Stimulated activated naive CD8-positive, alpha-beta T cell treated with anti-CD3 and anti-CD28 coated beads, Interleukin-15, Interleukin-2, amounts not matched to agents 100 U/mL and 50 U/mL, for 24 hours (primary cell): Measurements from ENCODE around the gene SYTL1.

Experiments
- ATAC-seq: fragments of 150-1000 bp; cut with Tn5 transposase; one replicate; pipeline ENCODE4 v1.10.0; 2021
- DNase-seq: peaks from one replicate; pipeline ENCODE4 v3.0.0; 2021

The SYTL1 gene

DNA sequence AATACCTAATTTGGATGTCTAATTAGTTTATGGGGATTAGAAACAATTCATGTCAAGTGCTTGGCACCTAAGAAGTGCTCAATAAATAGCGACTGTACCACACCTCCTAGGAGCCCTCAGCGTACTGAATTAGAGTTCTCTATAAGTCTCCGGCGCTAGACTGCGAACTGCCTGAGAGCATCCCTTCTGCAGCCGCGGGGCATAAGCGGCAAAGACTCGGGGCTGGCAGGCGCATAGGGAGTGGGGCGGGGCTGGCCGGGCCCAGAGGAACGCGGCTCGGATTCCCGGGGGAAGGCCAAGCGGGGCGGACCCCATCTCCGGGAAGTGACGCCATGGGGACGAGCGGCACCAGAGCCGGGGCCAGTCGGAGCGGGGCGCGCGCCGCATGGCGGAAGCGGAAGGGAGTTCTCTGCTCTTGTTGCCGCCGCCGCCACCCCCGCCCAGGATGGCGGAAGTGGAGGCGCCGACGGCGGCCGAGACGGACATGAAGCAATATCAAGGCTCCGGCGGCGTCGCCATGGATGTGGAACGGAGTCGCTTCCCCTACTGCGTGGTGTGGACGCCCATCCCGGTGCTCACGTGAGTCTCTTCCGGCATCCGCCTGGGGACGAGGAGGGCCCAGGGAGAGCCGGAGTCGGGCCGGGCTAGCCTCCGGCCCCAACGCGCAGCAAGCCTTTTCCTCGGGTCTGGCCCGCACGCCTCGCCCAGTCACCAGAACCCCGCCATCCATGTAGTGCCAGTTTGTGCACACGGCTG, 19.8 kb upstream of the SYTL1 start, which contains the start of gene TMEM222:
TMEM222 (plus strand) TSS at position 351 of the 756 bp plus-strand sequence; CDS start at position 386, 35 bp downstream.
- ATAC-seq = peak; percentile 99

DNA sequence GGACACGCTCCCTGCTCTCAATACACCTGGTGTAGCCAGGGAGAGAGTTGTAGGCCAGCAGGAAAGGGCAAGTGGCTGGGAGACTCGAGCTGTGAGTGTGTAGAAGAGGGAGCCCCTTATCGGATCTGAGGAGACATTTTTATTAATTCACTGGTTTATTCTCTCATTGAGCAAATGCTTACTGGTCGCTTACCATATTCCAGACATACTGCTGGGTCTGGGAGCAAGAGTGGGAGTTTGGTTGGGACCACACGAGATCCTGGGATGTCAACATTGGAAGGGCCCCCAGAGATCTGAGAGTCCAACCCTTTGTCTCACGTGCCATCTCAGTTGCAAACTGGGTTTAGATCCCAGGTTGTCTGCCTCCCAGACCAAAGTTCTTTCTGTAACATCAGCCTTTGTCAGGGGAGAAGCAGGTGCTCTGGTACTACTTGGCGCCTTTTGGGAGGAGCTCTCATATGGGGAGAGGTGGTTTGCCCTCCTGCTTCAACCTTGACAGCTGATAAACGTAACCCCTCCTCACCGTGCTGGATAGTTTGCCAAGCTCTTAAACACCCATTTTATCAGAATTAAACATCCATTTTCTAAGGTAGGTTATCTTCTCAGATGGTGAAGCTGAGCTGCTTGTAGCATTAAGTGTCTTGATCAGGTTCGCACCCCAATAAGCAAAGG, 19.1 kb upstream of the SYTL1 start:
- ATAC-seq (no peak), DNase-seq (no peak)

More for the DNA sequence above, 19.8 kb upstream of the SYTL1 start, which contains the start of gene TMEM222:
- peak; percentile 97 for DNase-seq

DNA sequence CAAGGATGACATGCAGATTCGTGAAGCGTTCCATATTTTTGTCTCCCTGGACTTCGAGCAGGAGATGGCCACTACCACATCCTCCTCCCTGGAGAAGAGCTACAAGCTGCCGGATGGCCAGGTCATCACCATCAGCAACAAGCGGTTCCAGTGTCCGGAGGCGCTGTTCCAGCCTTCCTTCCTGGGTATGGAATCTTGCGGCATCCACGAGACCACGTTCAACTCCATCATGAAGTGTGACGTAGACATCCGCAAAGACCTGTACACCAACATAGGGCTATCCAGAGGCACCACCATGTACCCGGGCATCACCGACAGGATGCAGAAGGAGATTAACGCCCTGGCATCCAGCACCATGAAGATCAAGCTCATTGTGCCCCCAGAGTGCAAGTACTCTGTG, 16.5 kb upstream of the SYTL1 start:
- DNase-seq = no peak
- no peak for ATAC-seq

DNA sequence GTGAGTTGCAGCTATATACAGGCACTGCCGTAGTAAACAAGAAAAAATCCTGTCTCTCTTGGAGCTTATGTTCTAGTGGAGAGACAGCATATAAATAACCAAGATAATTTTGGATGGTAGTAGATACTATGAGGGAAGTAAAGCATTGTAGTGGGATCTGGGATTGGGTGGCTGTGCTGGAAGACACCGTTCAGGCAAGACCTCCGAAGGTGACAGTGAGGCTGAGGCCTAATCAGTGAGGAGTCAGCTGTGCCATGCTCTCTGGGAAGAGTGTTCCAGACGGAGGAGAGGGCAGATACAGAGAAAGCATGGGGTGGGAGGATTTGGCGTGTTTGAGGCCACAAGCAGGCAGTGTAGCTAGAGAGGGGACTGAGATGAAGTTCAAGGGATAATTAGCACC, 13.9 kb upstream of the SYTL1 start:
- ATAC-seq (no peak), DNase-seq (no peak)

DNA sequence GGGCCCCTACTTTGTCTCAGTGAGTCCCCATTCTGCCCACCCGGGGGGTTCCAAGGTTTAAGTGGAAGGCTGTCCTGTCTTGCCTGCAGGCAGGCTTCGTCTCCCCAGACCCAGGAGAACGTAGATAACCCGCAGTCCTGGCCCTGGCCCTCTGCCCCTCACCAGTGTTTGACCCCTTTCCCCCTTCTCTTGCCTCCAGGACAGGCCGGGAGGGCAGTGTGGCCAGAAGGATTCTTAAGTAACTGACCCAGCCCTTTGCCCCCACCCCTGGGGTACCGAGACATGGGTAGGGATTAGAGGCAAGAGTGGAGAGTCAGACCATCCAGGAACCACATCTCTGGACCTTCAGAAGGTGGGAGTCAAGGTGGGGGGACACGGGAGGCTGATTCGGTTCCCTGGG, 11.0 kb upstream of the SYTL1 start:
- ATAC-seq (no peak), DNase-seq (no peak)

DNA sequence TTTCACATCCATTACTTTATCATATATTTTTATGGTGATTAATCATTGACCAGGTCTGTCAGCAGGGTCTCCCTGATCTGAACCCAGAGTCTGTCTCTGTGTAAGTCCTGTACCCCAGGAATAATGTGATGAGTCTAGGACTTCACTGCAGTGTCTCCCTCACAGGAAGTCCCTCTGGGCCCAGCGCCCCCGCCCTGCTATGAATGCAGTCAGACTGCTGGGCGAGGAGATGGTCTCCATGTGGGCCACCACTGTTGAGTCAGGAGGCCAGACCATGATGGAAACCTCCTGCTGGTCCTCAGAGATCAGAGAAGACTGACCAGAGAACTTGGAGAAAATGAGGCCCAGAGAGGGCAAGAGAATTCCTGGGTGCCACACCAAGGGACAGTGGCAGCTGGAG, 10.4 kb upstream of the SYTL1 start:
- no peak for DNase-seq
- ATAC-seq = no peak

DNA sequence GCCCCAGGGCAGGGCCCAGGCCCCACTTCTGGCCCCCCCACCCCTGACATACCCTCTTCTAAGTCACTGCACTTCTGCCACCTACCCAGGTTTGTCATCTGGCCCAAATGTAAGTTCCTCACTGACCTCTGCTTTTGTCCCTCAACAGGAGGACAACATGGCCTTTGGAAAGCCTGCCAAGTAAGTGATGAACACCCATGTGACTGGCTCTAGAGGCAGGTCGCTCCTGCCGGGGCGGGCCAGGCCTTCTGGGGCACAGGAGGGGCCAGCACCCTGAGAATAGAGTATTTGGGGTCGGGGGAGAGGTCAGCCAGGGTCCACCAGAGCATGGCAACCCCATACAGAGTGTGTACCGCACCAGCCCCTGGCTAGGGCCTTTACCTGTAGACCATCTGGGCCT, 9.9 kb upstream of the SYTL1 start:
- ATAC-seq = no peak
- DNase-seq = no peak

DNA sequence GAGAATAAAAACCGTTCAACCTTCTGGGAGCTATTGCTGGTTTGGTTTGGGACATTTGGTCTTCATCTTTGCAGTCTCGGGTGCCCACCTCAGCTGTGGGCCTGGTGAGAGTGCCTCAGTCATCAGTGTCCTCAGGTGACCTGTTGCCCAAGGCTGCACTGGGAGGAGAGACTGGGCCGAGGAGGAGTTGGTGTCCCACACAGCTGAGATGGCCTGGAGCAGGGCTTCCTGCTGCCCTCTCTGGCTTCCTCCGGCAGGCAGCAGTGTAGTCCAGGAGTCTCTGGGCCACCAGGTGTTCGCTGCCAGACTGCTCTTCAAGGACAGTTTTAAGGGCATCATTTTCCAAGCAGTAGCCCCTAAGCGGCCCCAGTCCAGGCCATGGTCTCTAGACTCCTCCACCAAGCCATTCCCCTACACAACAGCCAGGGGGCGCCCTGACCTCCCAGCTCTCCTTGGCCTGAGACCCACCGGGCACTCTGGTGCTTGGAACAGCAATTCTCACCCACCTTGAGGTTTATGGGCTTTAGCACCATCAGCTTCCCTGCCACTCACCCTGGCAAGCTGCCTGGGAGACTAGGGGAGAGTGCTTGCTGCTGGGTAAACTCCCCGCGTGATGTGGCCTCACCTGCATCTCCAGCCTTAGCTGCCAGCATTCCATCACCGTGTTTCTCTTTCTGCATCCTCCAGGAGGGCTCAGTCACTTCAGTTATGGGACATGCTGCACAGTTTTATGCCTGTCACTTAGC, 9.1 kb upstream of the SYTL1 start:
- ATAC-seq = peak; percentile 73

DNA sequence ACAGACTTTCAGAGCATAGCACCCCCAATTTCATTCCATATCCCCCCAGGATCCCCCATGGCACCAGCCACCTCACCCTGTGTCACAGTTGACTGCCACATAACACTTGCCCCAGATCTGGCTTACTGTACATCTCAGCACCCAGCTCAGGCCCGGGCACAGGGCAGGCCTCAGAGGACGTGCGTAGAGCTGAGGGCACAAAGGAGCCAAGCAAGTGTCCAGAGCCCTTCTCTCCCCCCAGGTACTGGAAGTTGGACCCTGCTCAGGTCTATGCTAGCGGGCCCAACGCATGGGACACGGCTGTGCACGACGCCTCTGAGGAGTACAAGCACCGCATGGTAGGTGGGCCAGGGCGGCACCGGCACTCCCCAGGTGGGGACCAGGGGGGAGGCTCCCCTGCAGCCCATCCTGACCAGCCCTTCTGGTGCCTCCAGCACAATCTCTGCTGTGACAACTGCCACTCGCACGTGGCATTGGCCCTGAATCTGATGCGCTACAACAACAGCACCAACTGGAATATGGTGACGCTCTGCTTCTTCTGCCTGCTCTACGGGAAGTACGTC, 8.0 kb upstream of the SYTL1 start:
- DNase-seq = no peak
- ATAC-seq = no peak

More for the DNA sequence above, 9.1 kb upstream of the SYTL1 start:
- peak; percentile 72 for DNase-seq

DNA sequence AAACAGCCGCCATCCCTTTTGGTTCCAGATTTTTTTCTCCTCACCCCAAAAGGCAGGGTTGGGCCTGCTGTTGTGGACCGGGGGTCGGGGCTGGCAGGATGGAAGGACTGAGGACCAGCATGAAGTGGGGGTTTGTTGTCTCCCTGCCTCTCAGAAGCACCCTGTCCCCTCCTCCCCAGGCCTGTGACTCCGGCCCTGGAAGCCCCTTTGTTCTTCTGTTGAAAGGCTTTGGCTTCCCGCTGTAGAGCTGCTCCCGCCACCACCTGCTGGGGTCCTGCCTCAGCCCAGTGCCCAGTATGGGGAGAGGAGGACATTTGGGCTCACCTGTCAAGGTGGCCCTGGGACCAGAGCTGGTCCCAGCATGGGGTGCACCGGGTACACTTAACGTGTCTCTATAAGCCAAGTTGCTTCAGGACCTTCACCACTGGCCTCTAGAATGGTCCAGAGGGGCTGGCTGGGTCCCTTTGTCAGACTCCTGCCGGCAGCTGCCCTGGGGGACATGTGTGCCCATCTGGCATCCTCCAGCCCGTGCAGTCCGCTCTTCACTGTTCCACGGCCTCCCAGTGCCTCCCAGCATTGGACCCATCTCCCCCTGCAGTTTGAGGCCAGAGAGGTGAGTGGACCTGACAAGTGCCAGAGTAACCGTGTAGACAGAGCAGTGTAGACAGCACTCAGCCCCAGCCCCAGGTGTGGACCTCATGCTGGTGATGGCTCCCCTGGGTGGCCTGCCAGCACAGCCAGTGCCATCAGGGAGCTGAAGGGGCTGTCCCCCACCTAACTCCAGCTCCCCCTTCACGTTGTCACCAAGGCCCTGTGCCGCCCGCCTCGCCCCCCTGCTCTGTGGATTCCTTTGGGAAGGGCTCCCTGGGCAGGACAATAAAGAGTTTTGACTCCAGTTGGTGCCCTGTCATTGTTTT, 6.1 kb upstream of the SYTL1 start:
- ATAC-seq = no peak

DNA sequence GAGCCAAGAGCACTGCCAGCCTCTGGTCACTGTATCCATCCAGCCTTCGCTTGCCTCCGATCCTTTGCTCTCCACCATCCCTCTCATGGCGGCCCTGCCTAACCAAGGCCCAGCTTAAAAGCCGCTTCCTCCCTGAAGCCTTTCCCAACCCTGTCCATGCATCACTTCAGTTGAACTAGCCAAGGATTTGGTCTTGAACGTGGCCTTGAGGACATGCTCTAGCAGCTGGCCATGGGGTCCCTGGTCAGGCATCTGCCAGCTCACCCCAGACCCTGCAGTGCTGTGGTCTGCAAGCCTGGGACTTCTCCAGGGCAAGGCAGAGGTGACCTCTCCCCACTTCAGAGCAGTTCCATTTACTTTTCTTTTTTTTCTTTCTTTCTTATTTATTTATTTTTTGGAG, 5.1 kb upstream of the SYTL1 start:
- no peak for DNase-seq
- ATAC-seq = no peak

More for the DNA sequence above, 6.1 kb upstream of the SYTL1 start:
- DNase-seq = no peak

DNA sequence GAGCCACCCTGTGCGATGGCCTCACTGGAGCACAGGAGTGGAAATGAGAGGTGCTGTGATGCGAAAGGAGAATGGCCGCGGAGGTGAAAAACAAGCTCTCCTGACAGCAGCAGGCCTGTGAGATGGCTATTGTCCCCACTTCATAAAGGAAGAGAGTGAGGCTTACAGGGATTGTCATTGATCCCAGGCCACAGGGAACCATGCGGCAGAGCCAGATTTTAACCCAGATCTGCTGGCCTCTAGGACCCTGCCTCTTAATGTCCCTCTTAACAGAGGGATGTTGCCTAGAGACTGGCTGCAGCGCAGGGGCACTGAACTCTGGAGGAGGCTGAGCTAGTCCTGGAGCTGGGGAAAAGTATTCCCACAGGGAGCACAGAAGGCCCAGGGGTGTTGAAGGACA, 3.1 kb upstream of the SYTL1 start:
- no peak for DNase-seq
- ATAC-seq = no peak

DNA sequence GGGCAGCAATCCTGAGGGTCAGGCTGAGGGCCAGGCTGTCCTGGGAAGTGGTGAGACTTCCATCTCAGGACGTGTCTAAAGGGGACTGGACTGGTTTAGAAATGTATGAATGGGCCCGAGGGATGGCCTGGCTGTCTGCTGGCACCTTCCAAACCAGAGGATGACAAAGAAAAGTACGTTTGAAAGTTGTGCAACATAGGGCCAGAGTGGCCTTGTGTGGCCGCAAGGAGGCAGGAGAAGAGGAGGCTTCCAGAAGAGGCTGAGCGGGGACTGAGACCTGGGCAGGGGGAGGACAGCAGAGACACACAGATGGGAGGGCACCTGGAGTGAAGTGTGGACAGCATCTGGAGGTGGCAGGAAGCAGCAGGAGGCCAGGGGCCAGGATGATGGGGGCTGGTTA, 2.6 kb upstream of the SYTL1 start:
- DNase-seq = no peak
- no peak for ATAC-seq

DNA sequence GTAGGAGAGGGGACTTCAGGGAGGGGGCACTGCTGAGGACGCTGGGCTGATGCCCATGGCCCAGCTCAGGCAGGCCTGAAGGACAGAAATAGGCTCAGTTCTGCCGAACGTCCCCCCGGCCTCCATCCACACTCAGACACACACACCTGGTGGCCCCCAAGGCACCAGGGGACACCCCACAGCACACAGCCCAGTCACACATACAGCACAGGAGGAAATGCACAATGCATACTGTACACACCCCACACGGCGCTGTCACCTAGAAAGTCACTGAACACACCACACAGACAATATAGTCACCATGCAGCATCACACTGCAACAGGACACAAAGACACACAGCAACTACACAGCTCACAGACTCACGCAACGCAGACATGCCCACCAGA, 562 bp downstream of the SYTL1 start:
- ATAC-seq (peak; percentile 54), DNase-seq (peak; percentile 43)

DNA sequence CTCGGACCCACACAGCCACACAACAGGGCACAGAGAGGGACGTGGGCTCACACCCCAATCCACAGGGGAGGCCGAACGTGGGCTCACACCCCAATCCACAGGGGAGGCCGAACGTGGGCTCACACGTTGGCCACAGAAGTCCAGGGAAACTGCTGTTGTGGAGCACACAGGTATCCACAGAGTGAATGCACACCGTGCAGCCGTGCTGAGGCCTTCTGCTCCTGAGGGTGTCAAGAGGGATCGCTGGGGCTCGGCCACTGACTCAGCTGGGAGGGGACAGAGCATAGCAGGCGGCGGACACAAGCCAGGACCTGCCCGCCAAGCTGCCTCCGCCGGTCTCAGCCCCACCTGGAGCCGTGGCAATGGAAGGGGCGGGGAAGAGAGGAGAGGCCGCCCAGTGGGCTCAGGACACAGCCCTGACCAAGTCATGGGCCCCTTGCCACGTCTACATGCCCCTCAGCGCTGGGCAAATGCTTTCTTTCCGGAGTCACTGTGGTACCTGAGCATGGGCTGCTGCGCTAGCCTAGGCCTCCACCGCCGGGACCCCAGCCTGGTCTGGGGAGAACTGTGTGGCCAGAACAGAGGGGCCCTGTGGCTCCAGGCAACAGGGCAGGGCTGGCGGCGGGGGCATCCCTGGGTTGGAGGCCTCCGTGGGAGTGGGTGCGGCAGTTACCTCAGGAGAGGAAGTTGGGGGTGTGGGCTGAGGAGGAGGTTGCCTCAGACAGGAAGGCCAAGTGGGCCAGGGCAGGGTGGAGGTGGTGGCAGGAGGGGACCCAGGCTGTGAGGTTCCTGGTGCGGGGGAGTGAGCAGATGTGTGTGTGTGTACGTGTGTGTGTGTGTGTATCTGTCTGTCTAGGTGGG, 1.2 kb downstream of the SYTL1 start:
- peak; percentile 69 for DNase-seq
- peak; percentile 38 for ATAC-seq

DNA sequence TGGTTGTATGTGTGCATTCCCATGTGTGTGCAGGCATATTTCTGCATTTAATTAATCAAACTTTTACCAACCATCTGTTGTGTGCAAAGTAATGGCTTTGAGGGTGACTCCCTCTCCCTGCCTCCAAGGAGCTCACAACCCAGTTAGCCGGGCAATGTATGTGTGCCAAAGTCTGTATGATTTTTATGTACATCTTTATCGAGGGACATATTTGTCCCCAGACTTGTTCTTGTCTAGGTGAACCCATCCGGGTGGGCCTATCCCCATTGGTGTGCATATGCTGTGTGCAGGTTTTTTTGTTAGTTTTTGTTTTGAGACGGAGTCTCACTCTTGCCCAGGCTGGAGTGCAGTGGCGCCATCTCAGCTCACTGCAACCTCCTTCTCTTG, 1.8 kb downstream of the SYTL1 start:
- ATAC-seq (no peak), DNase-seq (no peak)

DNA sequence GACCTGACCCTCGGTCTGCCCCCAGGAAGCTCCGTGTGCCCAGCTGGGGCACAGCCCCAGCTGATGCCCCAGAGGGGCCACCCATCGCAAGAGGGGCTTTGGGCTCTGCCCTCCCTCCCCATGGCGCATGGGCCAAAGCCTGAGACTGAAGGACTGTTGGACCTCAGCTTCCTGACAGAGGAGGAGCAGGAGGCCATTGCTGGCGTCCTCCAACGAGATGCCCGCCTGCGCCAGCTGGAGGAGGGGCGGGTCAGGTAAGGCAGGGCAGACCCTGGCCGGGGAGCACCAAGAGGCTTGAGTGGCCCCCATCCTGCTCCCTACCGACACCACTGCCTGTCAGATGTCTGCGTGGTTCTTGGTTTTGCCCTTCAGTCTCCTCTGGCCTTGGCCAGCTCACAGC, 3.5 kb downstream of the SYTL1 start:
- DNase-seq (no peak), ATAC-seq (no peak)

DNA sequence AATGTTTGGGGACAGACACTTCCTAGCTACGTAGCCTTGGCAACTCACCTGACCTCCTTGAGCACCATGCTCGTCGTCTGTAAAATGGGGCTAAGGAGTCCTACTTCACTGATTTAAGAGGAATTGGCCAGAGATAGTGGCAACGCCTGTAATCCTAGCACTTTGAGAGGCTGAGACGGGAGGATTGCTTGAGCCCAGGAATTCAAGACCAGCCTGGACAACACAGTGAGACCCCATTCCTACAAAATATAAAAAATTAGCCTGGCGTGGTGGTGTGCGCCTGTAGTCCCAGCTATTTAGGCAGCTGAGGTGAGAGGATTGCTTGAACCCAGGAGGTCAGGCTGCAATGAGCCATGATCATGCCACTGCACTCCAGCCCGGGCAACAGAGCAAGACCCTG, 4.5 kb downstream of the SYTL1 start:
- DNase-seq (no peak), ATAC-seq (no peak)

DNA sequence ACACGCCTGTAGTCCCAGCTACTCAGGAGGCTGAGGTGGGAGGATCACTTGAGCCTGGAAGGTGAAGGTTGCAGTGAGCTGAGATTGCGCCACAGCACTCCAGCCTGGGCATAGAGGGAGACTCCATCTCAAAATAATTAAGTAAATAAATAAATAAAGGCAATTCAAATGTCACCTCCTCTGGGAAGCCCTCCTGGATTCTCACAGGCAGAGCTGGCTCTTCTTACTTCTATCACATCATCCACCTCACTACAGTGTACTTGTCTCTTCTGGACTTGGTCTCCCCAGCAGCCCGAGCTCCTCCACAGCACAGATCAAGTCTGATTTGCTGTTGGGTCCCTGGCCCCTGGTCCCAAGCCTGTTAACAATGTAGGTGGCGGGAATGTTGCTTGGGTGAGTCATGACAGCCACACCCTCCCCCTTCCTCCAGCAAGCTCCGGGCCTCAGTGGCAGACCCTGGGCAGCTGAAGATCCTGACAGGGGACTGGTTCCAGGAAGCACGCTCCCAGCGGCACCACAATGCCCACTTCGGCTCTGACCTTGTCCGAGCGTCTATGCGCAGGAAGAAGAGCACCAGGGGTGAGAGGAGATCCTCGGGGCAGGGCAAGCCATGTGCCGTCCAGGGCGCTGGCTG, 5.3 kb downstream of the SYTL1 start:
- DNase-seq = no peak
- ATAC-seq = no peak
